Osteoblast (primary cell): ENCODE measurements around the gene CXADR. TPM values are rescaled to one million over a fixed set of nuclear protein-coding genes. Genes with fewer than 3 reads are reported as not detected.

Experiments
- DNase-seq: peaks from one replicate; pipeline ENCODE4 v3.0.0; 2011; ENCODE audit warnings: low spot score, mixed read lengths; ENCODE audit not compliant: insufficient read length; ENCODE audit errors: missing footprints
- H2AFZ ChIP-seq: 2 replicates; pipeline ENCODE4 v1.6.0; 2011; ENCODE audit warnings: mild to moderate bottlenecking, low read length
- H3K27ac ChIP-seq: 2 replicates; pipeline ENCODE4 v1.5.1; 2011; ENCODE audit warnings: mild to moderate bottlenecking, low read depth, low read length, moderate library complexity
- H3K27me3 ChIP-seq: 2 replicates; pipeline ENCODE4 v1.6.0; 2012; ENCODE audit warnings: mild to moderate bottlenecking, control low read depth, inconsistent platforms, low read length, moderate library complexity; ENCODE audit not compliant: insufficient read depth
- H3K36me3 ChIP-seq: 2 replicates; pipeline ENCODE4 v1.5.1; 2011; ENCODE audit warnings: mild to moderate bottlenecking, low read length, control low read depth, moderate library complexity; ENCODE audit not compliant: insufficient read depth
- H3K4me1 ChIP-seq: 2 replicates; pipeline ENCODE4 v1.5.1; 2011; ENCODE audit warnings: mild to moderate bottlenecking, low read length, control low read depth, moderate library complexity; ENCODE audit not compliant: insufficient read depth
- H3K4me2 ChIP-seq: 2 replicates; pipeline ENCODE4 v1.6.0; 2011; ENCODE audit warnings: mild to moderate bottlenecking, low read length; ENCODE audit not compliant: insufficient read depth
- H3K4me3 ChIP-seq: fragments of 200-600 bp; sonication (generic); 3 replicates; pipeline ENCODE4 v1.5.1; 2012; ENCODE audit warnings: mild to moderate bottlenecking, low read length, inconsistent platforms; ENCODE audit not compliant: insufficient read depth
- H3K79me2 ChIP-seq: 2 replicates; pipeline ENCODE4 v1.6.0; 2012; ENCODE audit warnings: mild to moderate bottlenecking, low read length, control low read depth, inconsistent platforms; ENCODE audit not compliant: insufficient read depth
- H3K9me3 ChIP-seq: 2 replicates; pipeline ENCODE4 v1.5.1; 2011; ENCODE audit warnings: low read depth, low read length, control low read depth
- H4K20me1 ChIP-seq: 2 replicates; pipeline ENCODE4 v1.6.0; 2012; ENCODE audit warnings: mild to moderate bottlenecking, low read length, control low read depth; ENCODE audit not compliant: insufficient read depth
- CTCF ChIP-seq: IDR thresholded peaks from 2 replicates; pipeline ENCODE4 v1.5.1; 2011; ENCODE audit warnings: mild to moderate bottlenecking, low read depth, low read length, moderate library complexity; ENCODE audit errors: extremely low read depth
- total RNA-seq: library from RNA; depleted of rRNA; stranded (reverse); fragments of >200 nt; gene quantifications from 2 replicates; pipeline ENCODE4 v1.2.3, GENCODE V29; 2012

Gene CXADR
- total RNA-seq, 1 donor, result 0.36 TPM

GRCh38 chr21:17524635-17525034 lies 11.8 kb downstream of the CXADR start:
- no peaks in the 10 kb centered on the region for H3K4me1 ChIP-seq
- no peaks in the 10 kb centered on the region for H3K79me2 ChIP-seq
- H3K4me2 ChIP-seq, result no peak overlapping the region
- H3K9me3 ChIP-seq, result no peaks in the 10 kb centered on the region
- no peak overlapping the region for H3K4me3 ChIP-seq
- H4K20me1 ChIP-seq, result no peaks in the 10 kb centered on the region
- no peak overlapping the region for H3K27ac ChIP-seq
- TF ChIP-seq CTCF, result no peak
- no peak overlapping the region for H2AFZ ChIP-seq
- no peak for DNase-seq
- no peaks in the 10 kb centered on the region for H3K36me3 ChIP-seq
- H3K27me3 ChIP-seq, result no peaks in the 10 kb centered on the region

DNA sequence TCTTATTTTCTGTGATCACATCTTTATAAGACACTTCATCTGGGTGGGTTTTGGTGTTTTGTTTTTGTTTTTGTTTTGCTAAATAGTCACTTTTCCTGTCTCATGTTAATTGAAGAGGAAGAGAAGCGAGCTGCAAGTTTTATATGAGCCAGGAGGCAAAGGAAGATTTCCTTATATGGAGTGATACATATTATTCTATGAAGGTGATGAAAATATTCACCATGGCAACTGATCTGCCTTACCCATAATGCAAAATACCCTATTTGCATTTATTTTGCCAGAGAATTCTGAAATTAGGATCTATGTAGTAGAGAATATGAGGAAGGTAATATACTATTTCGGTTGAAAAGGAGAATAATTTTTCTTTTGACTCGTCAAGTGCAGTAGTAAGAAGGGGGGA lies 13.9 kb downstream of the CXADR start:
- Histone ChIP-seq H3K9me3 (no peaks in the 10 kb centered on the region), H3K4me2 (no peak overlapping the region), H3K36me3 (no peaks in the 10 kb centered on the region), H4K20me1 (no peaks in the 10 kb centered on the region), H3K4me1 (no peaks in the 10 kb centered on the region), H2AFZ (no peak overlapping the region), H3K27ac (no peak overlapping the region), H3K4me3 (no peak overlapping the region), H3K27me3 (no peaks in the 10 kb centered on the region), H3K79me2 (no peaks in the 10 kb centered on the region)
- TF ChIP-seq CTCF, result no peak
- DNase-seq, result no peak

DNA sequence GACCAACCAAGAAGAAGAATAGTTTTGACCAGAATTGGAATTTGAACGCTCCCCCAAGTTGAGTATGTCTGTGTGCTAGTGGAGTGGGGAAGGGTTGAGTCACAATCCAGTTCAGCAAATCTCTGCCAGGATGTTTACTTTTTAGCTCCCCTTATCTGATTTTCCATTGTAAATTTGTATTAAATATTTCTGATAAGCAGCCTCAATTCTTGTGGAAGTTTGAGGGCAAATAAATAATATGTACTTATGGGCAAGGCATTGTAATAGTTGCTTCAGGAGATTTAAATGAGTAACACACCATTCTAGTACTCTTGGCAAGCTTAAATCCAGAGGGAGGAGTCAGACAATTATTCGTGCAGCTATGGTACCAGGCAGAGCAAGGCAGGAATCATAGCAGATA lies 14.4 kb downstream of the CXADR start:
- TF ChIP-seq CTCF, result no peak
- no peaks in the 10 kb centered on the region for H4K20me1 ChIP-seq
- no peaks in the 10 kb centered on the region for H3K79me2 ChIP-seq
- no peak overlapping the region for H3K27ac ChIP-seq
- no peak overlapping the region for H3K4me2 ChIP-seq
- DNase-seq, result peak; percentile 35
- no peak overlapping the region for H2AFZ ChIP-seq
- H3K4me1 ChIP-seq, result no peaks in the 10 kb centered on the region
- H3K36me3 ChIP-seq, result no peaks in the 10 kb centered on the region
- H3K9me3 ChIP-seq, result no peaks in the 10 kb centered on the region
- H3K4me3 ChIP-seq, result no peak overlapping the region
- H3K27me3 ChIP-seq, result no peaks in the 10 kb centered on the region

GRCh38 chr21:17527711-17528110 lies 14.9 kb downstream of the CXADR start:
- Histone ChIP-seq H3K4me2 (no peak overlapping the region), H3K4me1 (no peaks in the 10 kb centered on the region), H3K79me2 (no peaks in the 10 kb centered on the region), H3K27ac (no peak overlapping the region), H3K9me3 (no peaks in the 10 kb centered on the region), H3K4me3 (no peak overlapping the region), H2AFZ (no peak overlapping the region), H3K36me3 (no peaks in the 10 kb centered on the region), H3K27me3 (no peaks in the 10 kb centered on the region), H4K20me1 (no peaks in the 10 kb centered on the region)
- DNase-seq, result no peak
- TF ChIP-seq CTCF, result no peak
